Activated CD8-positive, alpha-beta memory T cell treated with anti-CD3 and anti-CD28 coated beads, Interleukin-2, amount 50 U/mL, for 4 hours (primary cell): ENCODE results near the gene ITGAX.
A peak's percentile ranks its signal among the peaks of the same experiment; 100 is the strongest.
"Not testable (repeated sequence)": the region's sequence is repeated elsewhere in the genome, so short reads cannot be mapped to it uniquely, and the experiment has no call there.

Experiments used
- DNase-seq: peaks from one replicate; pipeline ENCODE4 v3.0.0-alpha.2; 2020

ITGAX gene

DNA sequence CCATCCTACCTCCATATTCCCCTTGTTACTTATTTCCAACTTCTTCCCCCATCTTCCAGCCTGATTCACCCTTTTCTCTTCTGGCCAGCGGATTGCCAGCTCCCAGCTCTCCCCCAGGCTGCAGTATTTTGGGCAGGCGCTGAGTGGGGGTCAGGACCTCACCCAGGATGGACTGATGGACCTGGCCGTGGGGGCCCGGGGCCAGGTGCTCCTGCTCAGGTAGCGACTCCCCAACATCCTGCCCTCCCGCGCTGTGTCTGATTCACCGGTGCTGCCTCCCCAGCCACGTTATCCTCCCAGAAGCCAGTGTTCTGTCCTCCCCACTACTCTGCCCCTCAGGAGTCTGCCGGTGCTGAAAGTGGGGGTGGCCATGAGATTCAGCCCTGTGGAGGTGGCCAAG, 57.8 kb downstream of the ITGAX start:
- DNase-seq, result no peak

DNA sequence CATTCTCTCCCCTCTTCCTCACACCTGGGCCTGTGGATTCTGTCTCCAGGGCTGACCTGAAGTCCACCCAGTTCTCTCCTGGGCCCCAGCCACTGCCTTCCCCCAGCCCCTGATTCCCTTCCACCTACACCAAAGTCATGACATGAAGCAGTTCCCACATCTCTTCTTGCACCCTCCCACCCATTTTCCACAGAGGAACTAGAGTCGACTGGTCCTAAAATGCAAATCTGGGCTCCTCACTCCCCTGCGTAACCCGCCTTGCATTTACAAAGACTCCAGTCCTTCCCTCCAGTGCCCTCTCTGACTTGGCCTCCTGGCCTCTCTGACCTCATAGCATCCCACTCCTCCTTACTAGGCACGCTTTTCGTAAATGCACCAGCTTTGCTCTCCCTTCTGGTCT, 58.4 kb downstream of the ITGAX start:
- no peak for DNase-seq

GRCh38 chr16:31413943-31414342, 59.0 kb downstream of the ITGAX start:
- DNase-seq, result no peak

DNA sequence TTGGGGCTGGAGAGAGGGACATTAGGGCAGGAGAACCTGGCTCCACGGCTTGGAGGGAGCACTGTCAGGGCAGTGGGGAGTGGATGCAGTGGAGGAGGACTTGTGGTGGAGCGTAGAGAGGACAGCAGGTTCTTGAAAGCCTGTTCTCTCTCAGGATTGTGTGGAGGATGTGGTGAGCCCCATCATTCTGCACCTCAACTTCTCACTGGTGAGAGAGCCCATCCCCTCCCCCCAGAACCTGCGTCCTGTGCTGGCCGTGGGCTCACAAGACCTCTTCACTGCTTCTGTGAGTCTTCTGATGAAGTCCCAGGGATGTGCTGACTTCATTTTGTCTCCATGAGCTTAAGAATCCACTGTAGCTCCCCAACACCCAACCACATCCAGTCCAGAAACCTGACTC, 59.7 kb downstream of the ITGAX start:
- no peak for DNase-seq

DNA sequence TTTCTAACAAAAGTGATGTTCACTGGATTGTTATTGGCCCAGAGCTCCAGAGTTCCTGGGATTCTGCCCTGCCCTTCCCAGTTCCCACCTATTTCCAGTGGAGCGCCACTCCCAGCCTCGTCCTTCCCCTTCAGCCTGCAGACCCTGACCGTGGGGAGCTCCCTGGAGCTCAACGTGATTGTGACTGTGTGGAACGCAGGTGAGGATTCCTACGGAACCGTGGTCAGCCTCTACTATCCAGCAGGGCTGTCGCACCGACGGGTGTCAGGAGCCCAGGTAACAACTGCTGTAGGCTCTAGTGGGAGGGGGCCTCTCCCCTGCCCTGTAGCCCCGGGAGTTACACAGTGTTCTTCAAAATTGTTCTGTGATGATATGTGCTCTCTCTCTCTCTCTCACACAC, 61.4 kb downstream of the ITGAX start:
- DNase-seq, result no peak

GRCh38 chr16:31417036-31417435, 62.1 kb downstream of the ITGAX start:
- not testable (repeated sequence) for DNase-seq

DNA sequence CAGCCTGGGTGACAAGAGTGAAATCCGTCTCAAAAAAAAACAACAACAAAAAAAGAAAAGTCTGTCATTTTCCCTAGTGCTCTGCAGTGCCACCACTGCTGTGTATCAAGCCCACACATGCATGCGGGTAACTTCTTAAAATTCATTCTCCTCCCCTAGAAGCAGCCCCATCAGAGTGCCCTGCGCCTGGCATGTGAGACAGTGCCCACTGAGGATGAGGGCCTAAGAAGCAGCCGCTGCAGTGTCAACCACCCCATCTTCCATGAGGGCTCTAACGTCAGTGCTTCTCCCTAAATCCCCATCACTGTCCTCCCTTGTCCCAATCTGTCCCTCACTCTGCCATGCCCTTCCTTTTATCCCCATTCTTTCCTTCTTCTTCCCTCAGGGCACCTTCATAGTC, 62.9 kb downstream of the ITGAX start:
- no peak for DNase-seq

GRCh38 chr16:31420037-31420436, 65.1 kb downstream of the ITGAX start:
- no peak for DNase-seq

- DNase-seq, result peak; percentile 51
Measured at GRCh38 chr16:31421587-31421986, 66.6 kb downstream of the ITGAX start.

DNA sequence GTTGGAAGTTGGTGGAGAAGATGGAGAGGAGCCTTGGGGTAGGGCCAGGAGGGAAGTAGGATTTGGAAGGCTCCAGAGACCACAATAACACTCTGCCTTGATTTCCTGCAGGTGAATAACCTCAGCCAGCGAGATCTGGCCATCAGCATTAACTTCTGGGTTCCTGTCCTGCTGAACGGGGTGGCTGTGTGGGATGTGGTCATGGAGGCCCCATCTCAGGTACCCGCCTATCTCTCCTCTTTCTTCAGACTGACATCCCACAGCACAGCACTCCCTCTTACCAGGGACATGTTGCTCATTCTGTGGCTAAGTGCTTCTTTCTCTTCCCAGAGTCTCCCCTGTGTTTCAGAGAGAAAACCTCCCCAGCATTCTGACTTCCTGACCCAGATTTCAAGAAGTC, 68.3 kb downstream of the ITGAX start:
- no peak for DNase-seq

- DNase-seq, result no peak
Measured at GRCh38 chr16:31423801-31424200, 68.8 kb downstream of the ITGAX start.

GRCh38 chr16:31427441-31428278, 72.7 kb downstream of the ITGAX start:
- DNase-seq, result peak; percentile 76

- DNase-seq, result no peak
Measured at GRCh38 chr16:31428279-31428597, 73.3 kb downstream of the ITGAX start, which contains the start of gene COX6A2. Gene COX6A2, minus strand, starts transcription at chr16:31428360. Its CDS starts 35 bp downstream, at chr16:31428325.

DNA sequence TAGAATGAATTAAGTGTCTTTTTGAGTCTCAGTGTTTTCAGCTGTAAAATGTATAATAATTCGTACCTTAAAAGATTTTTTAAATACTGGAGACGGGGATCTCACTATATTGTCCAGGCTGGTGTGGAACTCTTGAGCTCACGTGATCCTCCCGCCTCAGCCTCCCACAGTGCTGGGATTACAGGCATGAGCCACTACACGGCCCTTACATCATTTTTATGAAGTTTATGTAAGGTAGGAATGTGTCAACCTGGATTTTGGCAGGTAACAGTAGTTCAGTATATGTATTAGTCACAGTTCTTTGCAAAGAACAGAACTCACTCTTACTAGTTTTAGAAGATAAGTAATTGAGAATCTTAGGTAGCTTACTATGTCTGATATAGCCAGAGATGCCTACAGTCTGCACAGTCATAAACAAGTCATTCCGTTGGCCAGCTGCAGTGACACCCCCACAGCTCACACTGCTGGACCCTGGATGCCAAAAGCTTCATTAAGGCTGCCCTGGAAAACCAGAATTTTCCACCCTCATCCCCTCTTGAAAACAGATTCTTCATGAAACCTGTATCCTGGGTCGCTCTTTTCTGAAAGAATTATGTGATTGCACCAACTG, 73.8 kb downstream of the ITGAX start:
- DNase-seq, result no peak

- no peak for DNase-seq
Measured at GRCh38 chr16:31429314-31429713, 74.3 kb downstream of the ITGAX start.

- no peak for DNase-seq
Measured at GRCh38 chr16:31429796-31430195, 74.8 kb downstream of the ITGAX start.

- no peak for DNase-seq
Measured at GRCh38 chr16:31430380-31431052, 75.5 kb downstream of the ITGAX start.
